HG02943 (cell line): ENCODE data around the gene IL1RN.
"Not testable (repeated sequence)": the region's sequence is repeated elsewhere in the genome, so short reads cannot be mapped to it uniquely, and the experiment has no call there.

ENCODE experiments used
- ATAC-seq: cut with Tn5 transposase; IDR thresholded peaks from one replicate; pipeline ENCODE4 v1.9.1; 2021; ENCODE audit warnings: mild to moderate bottlenecking, low read depth, moderate library complexity; ENCODE audit not compliant: unreplicated experiment

IL1RN gene

GRCh38 chr2:113126845-113127645 is at the start of gene IL1RN:
TSS of gene IL1RN (plus strand) at chr2:113127598. CDS start at chr2:113127625, 27 bp downstream.
- no peak for ATAC-seq

DNA sequence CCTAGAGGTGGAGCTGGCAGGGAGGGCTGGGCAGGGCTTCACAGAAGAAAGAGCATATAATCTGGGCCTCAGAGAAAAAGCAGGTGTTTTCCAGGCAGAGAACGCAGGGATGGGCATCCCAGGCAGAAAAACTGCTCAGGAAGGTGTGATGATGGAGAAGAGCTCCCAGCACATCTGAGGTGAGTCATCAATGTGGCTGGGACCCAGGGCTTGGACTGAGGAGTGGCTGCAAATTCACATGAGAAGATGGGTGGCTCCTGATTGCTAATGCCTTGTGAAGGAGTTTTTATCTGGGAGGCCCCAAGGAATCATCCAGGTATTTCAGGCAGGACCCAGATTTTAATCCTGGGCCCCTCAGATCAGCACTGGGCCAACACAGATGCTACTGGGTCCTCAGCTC is 49.5 kb upstream of the IL1RN start:
- ATAC-seq, result no peak

DNA sequence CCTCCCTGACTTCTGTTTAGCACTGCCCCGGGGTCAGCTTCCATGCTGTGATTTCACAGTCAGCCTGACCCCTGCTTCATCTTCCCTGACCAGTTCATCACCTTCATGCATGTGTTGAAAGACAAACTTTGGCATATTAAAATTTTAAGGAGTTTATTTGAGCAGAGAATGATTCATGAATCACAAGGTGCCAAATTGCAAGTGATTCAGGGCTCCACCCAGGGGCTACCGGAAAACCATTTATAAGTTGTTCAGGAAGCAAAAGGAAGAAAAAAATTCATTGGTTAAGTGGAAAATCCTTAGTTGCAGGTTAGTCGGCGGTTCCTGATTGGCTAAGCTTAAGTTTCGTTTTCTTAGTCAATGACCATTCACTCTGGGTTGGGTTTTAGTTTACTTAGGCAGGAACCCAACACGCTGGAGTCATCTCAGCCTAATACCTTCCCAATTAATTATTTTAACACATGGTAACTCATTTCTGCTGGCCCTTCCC is 49.0 kb upstream of the IL1RN start:
- ATAC-seq, result no peak

- ATAC-seq, result no peak
Measured at GRCh38 chr2:113079131-113079530, 48.3 kb upstream of the IL1RN start.

- ATAC-seq, result no peak
Measured at GRCh38 chr2:113080134-113080533, 47.3 kb upstream of the IL1RN start.

DNA sequence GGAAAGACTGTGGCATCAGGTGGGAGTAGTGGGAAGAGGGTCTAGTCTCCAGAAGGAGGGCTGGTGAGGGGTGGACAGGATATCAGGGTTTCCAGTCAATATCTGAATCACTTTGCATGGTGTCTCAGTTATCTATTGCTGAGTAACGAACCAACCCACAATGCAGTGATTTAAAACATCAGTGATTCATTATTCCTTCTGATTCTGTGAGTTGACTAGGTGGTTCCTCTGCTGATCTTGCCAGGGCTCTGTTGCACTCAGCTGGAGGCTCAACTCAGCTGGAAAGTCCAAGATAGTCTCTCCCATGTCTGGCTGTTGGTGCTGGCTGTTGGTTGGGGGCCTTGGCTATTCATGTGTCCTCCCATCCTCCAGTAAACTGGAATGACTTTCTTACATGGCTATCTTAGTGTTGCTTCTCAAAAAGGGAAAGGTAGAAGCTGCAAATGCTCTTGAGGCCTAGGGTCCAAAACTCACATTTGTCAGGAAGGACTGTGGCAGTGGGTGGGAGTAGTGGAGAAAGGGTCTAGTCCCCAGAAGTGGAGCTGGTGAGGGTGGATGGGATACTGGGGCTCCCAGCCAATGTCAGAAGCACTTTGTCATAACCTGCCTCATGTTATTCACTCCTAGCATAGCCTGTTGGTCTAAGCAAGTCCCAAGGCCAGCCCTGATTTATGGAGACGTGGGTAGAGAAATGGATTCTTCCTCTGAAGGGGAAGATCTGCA is 45.7 kb upstream of the IL1RN start:
- ATAC-seq, result no peak

GRCh38 chr2:113083296-113083695 is 44.1 kb upstream of the IL1RN start:
- no peak for ATAC-seq

DNA sequence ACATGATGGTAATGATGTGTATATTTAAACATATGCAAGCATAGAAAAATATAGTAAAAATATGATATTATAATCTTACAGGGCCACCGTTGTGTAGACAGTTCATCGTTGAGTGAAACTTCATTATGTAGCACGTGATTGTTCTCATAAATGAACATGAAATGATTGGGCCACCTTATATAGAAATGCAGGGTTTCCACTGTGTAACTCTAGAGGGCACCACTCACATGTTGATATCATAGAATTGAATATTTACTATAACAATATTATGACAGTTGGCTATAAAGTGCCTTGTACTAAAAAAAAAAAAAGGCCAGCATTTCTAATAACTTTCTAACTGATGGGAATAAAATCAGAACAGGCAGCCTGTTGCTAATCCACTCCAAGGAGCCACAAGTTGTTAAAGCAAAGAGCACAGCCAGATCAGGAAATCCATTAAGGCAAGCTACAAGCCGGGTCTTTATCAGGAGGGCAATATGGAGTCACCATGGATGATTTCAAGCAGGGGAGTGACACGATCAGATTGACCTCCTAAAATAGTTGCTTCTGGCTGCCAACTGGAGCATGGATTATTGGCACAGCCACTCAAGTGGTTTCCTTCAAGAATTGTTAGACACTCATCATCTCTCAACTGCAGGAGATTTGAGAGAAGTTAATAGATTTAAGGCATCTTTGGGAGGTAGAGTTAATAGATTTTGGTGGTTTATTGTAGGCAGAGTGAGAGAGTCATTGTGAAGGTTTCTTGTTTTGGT is 43.0 kb upstream of the IL1RN start:
- no peak for ATAC-seq

DNA sequence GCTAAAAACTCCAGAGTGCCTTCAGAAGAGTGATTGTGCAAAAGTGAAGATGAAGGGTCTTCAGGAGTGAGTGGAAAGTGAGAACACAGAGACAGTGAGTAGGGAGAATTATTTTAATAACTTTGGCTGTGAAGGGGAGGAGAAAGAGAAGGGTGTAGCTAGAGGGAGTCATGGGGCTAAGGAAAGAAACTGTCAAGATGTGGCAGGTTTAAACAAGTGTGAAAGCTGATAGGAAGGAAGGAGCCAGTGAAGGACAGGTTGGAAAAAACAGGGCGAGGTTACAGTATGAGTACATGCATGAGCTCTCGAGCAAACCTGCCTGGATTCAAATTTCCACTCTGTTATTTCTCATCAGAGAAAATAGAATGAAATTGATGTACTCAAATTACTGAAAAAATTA is 41.9 kb upstream of the IL1RN start:
- ATAC-seq, result no peak

- ATAC-seq, result no peak
Measured at GRCh38 chr2:113088213-113088992, 39.0 kb upstream of the IL1RN start.

DNA sequence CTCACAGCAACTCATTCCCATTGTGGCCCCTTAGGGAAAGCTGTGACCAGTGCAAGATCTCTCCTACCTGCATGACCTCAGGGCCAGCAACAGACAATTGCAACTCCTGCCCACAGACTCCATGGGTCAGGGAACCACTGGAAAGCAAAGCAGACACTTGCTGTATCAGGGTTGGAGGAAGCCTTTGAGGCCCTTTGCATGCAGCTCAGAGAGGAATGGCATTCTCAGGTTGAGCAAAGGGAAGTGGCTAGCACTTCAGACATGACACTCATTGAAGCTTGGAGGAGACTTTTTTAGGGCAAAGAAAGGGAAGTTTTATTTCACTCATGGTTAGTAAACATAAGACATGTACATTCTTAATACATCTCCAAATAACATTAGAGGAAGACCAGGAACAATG is 37.5 kb upstream of the IL1RN start:
- no peak for ATAC-seq

GRCh38 chr2:113091231-113091896 is 36.0 kb upstream of the IL1RN start:
- no peak for ATAC-seq

DNA sequence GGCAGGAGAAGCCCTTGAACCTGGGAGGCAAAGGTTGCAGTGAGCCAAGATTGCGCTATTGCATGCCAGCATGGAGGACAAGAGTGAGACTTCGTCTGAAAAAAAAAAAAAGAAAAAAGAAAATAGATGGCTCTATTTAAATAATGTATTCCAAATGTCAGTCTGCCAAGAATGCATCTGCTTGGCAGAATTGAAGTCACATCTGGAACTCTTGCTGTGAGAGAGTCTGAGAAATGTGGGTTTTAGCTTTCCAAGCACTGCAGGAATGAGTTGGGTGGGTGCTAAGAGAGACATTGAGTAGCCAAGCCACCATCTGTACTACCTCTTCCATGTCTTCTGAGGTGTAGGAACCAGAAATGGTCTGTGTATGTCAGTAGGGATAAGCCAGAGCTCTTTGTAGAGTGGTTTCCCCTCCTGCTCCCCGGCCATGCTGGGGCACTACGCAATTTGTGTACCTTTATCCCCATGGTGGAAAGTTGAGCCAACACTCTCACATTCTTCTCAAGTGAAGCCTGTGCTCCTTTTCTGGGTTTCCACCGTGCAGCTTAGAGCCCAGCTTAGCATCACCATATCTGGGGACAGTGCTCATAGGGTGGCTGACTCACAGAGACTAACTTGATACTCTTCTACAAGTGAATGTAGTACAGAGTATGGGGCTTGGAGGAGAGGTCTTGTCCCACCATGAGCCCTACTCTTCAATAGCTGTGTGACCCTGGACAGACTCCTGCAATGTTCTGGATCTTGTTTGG is 34.4 kb upstream of the IL1RN start:
- ATAC-seq, result no peak

DNA sequence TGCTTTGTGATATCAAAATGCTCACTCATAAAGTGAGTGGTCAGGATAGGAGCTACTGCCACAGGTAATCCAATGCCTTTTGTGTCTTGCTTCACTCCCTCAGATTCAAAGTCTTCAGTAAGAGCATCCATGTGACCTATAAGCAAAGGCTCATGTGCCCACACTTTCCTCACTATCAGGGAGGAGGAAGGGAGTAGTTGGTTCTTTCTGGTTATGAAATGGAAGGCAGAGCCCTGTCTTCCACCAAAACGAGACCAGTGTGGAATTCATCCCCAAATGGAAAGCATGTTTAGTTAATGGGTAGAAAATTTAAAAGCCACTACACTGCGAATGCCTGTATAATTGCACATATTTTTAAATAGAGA is 33.8 kb upstream of the IL1RN start:
- ATAC-seq, result no peak

GRCh38 chr2:113096306-113096705 is 31.1 kb upstream of the IL1RN start:
- ATAC-seq, result not testable (repeated sequence)

DNA sequence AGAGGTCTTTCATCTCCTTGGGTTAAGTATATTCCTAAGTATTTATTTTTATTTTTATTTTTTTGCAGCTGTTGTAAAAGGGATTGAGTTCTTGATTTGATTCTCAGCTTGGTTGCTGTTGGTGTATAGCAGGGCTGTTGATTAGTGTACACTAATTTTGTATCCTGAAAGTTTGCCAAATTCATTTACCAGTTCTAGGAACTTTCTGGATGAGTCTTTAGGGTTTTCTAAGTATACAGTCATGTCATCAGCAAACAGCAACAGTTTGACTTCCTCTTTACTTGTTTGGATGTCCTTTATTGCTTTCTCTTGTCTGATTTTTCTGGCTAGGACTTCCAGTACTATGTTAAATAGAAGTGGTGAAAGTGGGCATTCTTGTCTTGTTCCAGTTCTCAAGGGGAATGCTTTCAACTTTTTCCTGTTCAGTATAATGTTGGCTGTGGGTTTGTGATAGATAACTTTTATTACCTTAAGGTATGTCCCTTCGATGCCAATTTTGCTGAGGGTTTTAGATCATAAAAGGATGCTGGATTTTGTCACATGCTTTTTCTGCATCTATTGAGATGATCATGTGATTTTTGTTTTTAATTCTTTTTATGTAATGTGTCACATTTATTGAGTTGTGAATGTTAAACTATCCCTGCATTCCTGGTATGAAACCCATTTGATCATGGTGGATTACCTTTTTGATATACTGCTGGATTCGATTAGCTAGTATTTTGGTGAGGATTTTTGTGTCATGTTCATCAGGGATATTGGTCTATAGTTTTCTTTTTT is 30.4 kb upstream of the IL1RN start:
- not testable (repeated sequence) for ATAC-seq

- ATAC-seq, result no peak
Measured at GRCh38 chr2:113098041-113098440, 29.4 kb upstream of the IL1RN start.

DNA sequence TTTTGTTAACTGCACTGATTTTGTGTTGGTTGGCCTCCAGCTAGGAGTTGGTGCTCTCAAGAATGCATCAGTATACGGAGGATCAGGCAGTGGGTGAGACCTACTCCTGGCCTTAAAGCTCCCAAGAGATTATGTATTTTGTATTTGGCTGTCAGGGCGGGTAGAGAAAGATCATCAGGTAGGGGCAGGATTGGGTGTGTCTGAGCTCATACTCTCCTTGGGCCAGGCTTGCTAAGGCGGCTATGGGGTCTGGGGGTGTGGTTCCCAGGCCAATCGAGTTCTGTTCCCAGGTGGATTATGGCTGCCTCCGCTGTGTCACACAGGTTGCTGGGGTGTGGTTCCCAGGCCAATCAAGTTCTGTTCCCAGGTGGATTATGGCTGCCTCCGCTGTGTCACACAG is 28.9 kb upstream of the IL1RN start:
- no peak for ATAC-seq
